Vagina (tissue), 2 donors: ENCODE data around the gene ZMYND10. TPM values are rescaled to one million over a fixed set of nuclear protein-coding genes. Genes with fewer than 3 reads are reported as not detected.

Experiments used
- DNase-seq, 2 donors: peaks; one replicate each; pipeline ENCODE4 v3.0.0-alpha.2; 2017; ENCODE audit errors: extremely low spot score in 2 of 2
- H3K27ac ChIP-seq: fragments of 200-600 bp; sonication (generic); one replicate; pipeline ENCODE4 v1.5.1; 2019
- H3K27me3 ChIP-seq: fragments of 200-600 bp; sonication (generic); one replicate; pipeline ENCODE4 v1.5.1; 2019
- H3K36me3 ChIP-seq, 2 donors: fragments of 200-600 bp; sonication (generic); one replicate each; pipeline ENCODE4 v1.5.1; 2017 to 2019
- H3K4me1 ChIP-seq: fragments of 200-600 bp; sonication (generic); one replicate; pipeline ENCODE4 v1.5.1; 2019
- H3K4me3 ChIP-seq, 2 donors: fragments of 200-600 bp; sonication (generic); 1 replicate in 1 of 2; 2 replicates in 1 of 2; pipeline ENCODE4 v1.5.1; 2016 to 2019
- H3K9me3 ChIP-seq: fragments of 200-600 bp; sonication (generic); one replicate; pipeline ENCODE4 v1.5.1; 2019
- CTCF ChIP-seq, 3 experiments: fragments of 450-650 bp in 2 of 3; fragments of 200-600 bp in 1 of 3; sonication (generic) in 1 of 3; IDR thresholded peaks; one replicate each; pipeline ENCODE4 v1.5.1; 2017 to 2019; ENCODE audit warnings: antibody characterized with exemption in 3 of 3, mild to moderate bottlenecking in 2 of 3, moderate library complexity in 2 of 3
- POLR2A ChIP-seq, 2 donors: fragments of 450-650 bp; IDR thresholded peaks; one replicate each; pipeline ENCODE4 v1.6.1; 2017; ENCODE audit warnings: antibody characterized with exemption in 2 of 2, mild to moderate bottlenecking in 2 of 2, moderate library complexity in 2 of 2
- POLR2AphosphoS5 ChIP-seq, 2 donors: sonication (generic); formaldehyde crosslinking; IDR thresholded peaks; one replicate each; pipeline ENCODE4 v1.9.0; 2017; ENCODE audit warnings: antibody characterized with exemption in 2 of 2, mild to moderate bottlenecking in 2 of 2, low read depth in 1 of 2; ENCODE audit not compliant: insufficient read depth in 1 of 2
- intact Hi-C: fragments of 100-400 bp; cut with DNase I; formaldehyde crosslinking; loops from one replicate; pipeline ENCODE4 v1.15.1; 2023
- total RNA-seq: library from RNA; depleted of rRNA; stranded (reverse); fragments of >200 nt; gene quantifications from one replicate; pipeline ENCODE4 v1.2.3, GENCODE V29; 2016

ZMYND10 gene
- total RNA-seq, 1 donor from 2014 or later = 0.74 TPM

GRCh38 chr3:50327129-50327528 lies 18.4 kb downstream of the ZMYND10 start:
- Histone ChIP-seq H3K36me3 (peaks cover 0 to 37% of the 10 kb centered on the region in 2 donors), H3K27ac (peak overlapping the region; percentile 63), H3K4me3 (peak overlapping the region; percentile 83 to 94), H3K4me1 (peaks cover 30% of the 10 kb centered on the region), H3K9me3 (no peaks in the 10 kb centered on the region), H3K27me3 (no peaks in the 10 kb centered on the region)
- no peak for DNase-seq
- no peak for TF ChIP-seq POLR2A (IDR thresholded peaks at IDR 0.05)
- TF ChIP-seq POLR2AphosphoS5 (IDR thresholded peaks at IDR 0.05; ENCODE audit: insufficient read depth in 1 of 2, low read depth in 1 of 2) = no peak
- no peak for TF ChIP-seq CTCF (IDR thresholded peaks at IDR 0.05)
- intact Hi-C loops = no loop called here

- intact Hi-C loops = no loop called here
- no peaks in the 10 kb centered on the region for H3K9me3 ChIP-seq
- no peak overlapping the region for H3K4me3 ChIP-seq
- H3K27me3 ChIP-seq = no peaks in the 10 kb centered on the region
- peaks cover 0 to 28% of the 10 kb centered on the region in 2 donors for H3K36me3 ChIP-seq
- no peak for TF ChIP-seq CTCF (IDR thresholded peaks at IDR 0.05)
- no peak for TF ChIP-seq POLR2AphosphoS5 (IDR thresholded peaks at IDR 0.05; ENCODE audit: insufficient read depth in 1 of 2, low read depth in 1 of 2)
- TF ChIP-seq POLR2A (IDR thresholded peaks at IDR 0.05) = no peak
- no peak overlapping the region for H3K27ac ChIP-seq
- H3K4me1 ChIP-seq = peaks cover 35% of the 10 kb centered on the region
- DNase-seq = no peak
Measured at GRCh38 chr3:50326182-50326541, 19.4 kb downstream of the ZMYND10 start.

- no peak overlapping the region for H3K27ac ChIP-seq
- H3K4me3 ChIP-seq = no peak overlapping the region
- H3K27me3 ChIP-seq = no peaks in the 10 kb centered on the region
- H3K9me3 ChIP-seq = no peaks in the 10 kb centered on the region
- peaks cover 0 to 23% of the 10 kb centered on the region in 2 donors for H3K36me3 ChIP-seq
- TF ChIP-seq CTCF (IDR thresholded peaks at IDR 0.05) (no peak), POLR2AphosphoS5 (IDR thresholded peaks at IDR 0.05; ENCODE audit: insufficient read depth in 1 of 2, low read depth in 1 of 2) (no peak), POLR2A (IDR thresholded peaks at IDR 0.05) (no peak)
- intact Hi-C loops = no loop called here
- peaks cover 36% of the 10 kb centered on the region for H3K4me1 ChIP-seq
- DNase-seq = no peak
Measured at GRCh38 chr3:50325497-50326181, 19.9 kb downstream of the ZMYND10 start.

GRCh38 chr3:50325113-50325480 lies 20.4 kb downstream of the ZMYND10 start:
- H3K36me3 ChIP-seq = peaks cover 0 to 17% of the 10 kb centered on the region in 2 donors
- DNase-seq = no peak
- intact Hi-C loops = no loop called here
- TF ChIP-seq CTCF (IDR thresholded peaks at IDR 0.05) (no peak), POLR2A (IDR thresholded peaks at IDR 0.05) (no peak), POLR2AphosphoS5 (IDR thresholded peaks at IDR 0.05; ENCODE audit: insufficient read depth in 1 of 2, low read depth in 1 of 2) (no peak)
- H3K27ac ChIP-seq = no peak overlapping the region
- no peaks in the 10 kb centered on the region for H3K27me3 ChIP-seq
- H3K9me3 ChIP-seq = no peaks in the 10 kb centered on the region
- H3K4me3 ChIP-seq = no peak overlapping the region
- H3K4me1 ChIP-seq = peaks cover 42% of the 10 kb centered on the region

- no peaks in the 10 kb centered on the region for H3K9me3 ChIP-seq
- peak; percentile 36 to 76 (median 74) for TF ChIP-seq CTCF (IDR thresholded peaks at IDR 0.05)
- no peak for TF ChIP-seq POLR2A (IDR thresholded peaks at IDR 0.05)
- H3K4me3 ChIP-seq = no peak overlapping the region
- no peak for DNase-seq
- peaks cover 0 to 13% of the 10 kb centered on the region in 2 donors for H3K36me3 ChIP-seq
- no peaks in the 10 kb centered on the region for H3K27me3 ChIP-seq
- H3K27ac ChIP-seq = peak overlapping the region; percentile 90
- H3K4me1 ChIP-seq = peaks cover 47% of the 10 kb centered on the region
- intact Hi-C loops = loop anchor here (5.0 kb wide), 1 partner anchor 67 kb away; no protein-coding TSS in a partner anchor
Measured at GRCh38 chr3:50324351-50325112, 21.0 kb downstream of the ZMYND10 start.
